Activated CD8-positive, alpha-beta T cell treated with anti-CD3 and anti-CD28 coated beads for 36 hours (primary cell): ENCODE measurements around the gene CLK2. TPM values are rescaled to one million over a fixed set of nuclear protein-coding genes. Genes with fewer than 3 reads are reported as not detected.
A peak's percentile ranks its signal among the peaks of the same experiment; 100 is the strongest.
"Not testable (repeated sequence)": the region's sequence is repeated elsewhere in the genome, so short reads cannot be mapped to it uniquely, and the experiment has no call there.

Experiments used
- ATAC-seq: fragments of 200-7000 bp; cut with Tn5 transposase; one replicate; pipeline ENCODE4 v1.10.0; 2021; ENCODE audit warnings: mild to moderate bottlenecking, moderate library complexity
- CTCF ChIA-PET: fragments of 350-600 bp; sonication (Branson Sonifier 250); formaldehyde crosslinking; loops from one replicate; lab custom pipeline; 2021; ENCODE audit warnings: antibody characterized with exemption; lab: Charles Lee
- POLR2A ChIA-PET: fragments of 350-600 bp; sonication (Branson Sonifier 250); formaldehyde crosslinking; loops from one replicate; lab custom pipeline; 2021; ENCODE audit warnings: antibody characterized with exemption; lab: Charles Lee
- DNase-seq: peaks from one replicate; pipeline ENCODE4 v3.0.0-alpha.2; 2020
- H3K27ac Mint-ChIP-seq: one replicate; pipeline ENCODE4 v1.8.0; 2021; ENCODE audit warnings: mild to moderate bottlenecking, mixed read lengths
- H3K27me3 Mint-ChIP-seq: one replicate; pipeline ENCODE4 v1.8.0; 2021; ENCODE audit warnings: mixed read lengths
- H3K36me3 Mint-ChIP-seq: one replicate; pipeline ENCODE4 v1.8.0; 2021; ENCODE audit warnings: low read depth, mixed read lengths
- H3K4me1 Mint-ChIP-seq: one replicate; pipeline ENCODE4 v1.8.0; 2021; ENCODE audit warnings: low read depth, mixed read lengths
- H3K4me3 Mint-ChIP-seq: one replicate; pipeline ENCODE4 v1.8.0; 2021; ENCODE audit warnings: mild to moderate bottlenecking, moderate library complexity, mixed read lengths
- H3K9me3 Mint-ChIP-seq: one replicate; pipeline ENCODE4 v1.8.0; 2021; ENCODE audit warnings: mixed read lengths
- CTCF ChIP-seq: fragments of 200-600 bp; IDR thresholded peaks from one replicate; pipeline ENCODE4 v1.8.0; 2022; ENCODE audit warnings: antibody characterized with exemption, mild to moderate bottlenecking
- intact Hi-C: fragments of 100-400 bp; cut with micrococcal nuclease; formaldehyde crosslinking; loops from one replicate; pipeline ENCODE4 v1.10.0; 2022
- total RNA-seq, 2 experiments: library from RNA; stranded (reverse); gene quantifications; one replicate each; pipeline ENCODE4 v1.2.3, GENCODE V29; 2021

Gene CLK2
- total RNA-seq, 2 experiments from 2014 or later, result 80.6 to 85.4 TPM

GRCh38 chr1:155242805-155243358 is 30.4 kb downstream of the CLK2 start:
- Mint-ChIP-seq H3K27ac (peak overlapping the region; percentile 95), H3K4me1 (peaks cover 41% of the 10 kb centered on the region), H3K36me3 (peaks cover 21% of the 10 kb centered on the region), H3K27me3 (peaks cover 2% of the 10 kb centered on the region), H3K9me3 (no peaks in the 10 kb centered on the region), H3K4me3 (peak overlapping the region; percentile 71)
- DNase-seq (no peak), ATAC-seq (no peak)
- ChIA-PET POLR2A (interaction anchor here (1.1 to 3.7 kb wide), 7 partner anchors 14 to 452 kb away, joined by 3 to 23 read pairs (median 5); partner anchors contain the start of genes KRTCAP2, MTX1 and THBS3), CTCF (interaction anchor here (1.0 to 2.6 kb wide), 6 partner anchors 13 to 67 kb away, joined by 3 to 18 read pairs (median 6); partner anchors contain the start of genes ENTREP3, MTX1 and THBS3)
- no peak for TF ChIP-seq CTCF
- intact Hi-C loops, result loop anchor here (5.0 kb wide), 1 partner anchor 36 kb away; the partner anchor contains the start of genes MTX1 and THBS3

GRCh38 chr1:155241841-155242264 is 31.5 kb downstream of the CLK2 start:
- H3K27me3 Mint-ChIP-seq, result peaks cover 2% of the 10 kb centered on the region
- no peak for TF ChIP-seq CTCF
- peak overlapping the region; percentile 81 for H3K4me3 Mint-ChIP-seq
- H3K9me3 Mint-ChIP-seq, result no peaks in the 10 kb centered on the region
- POLR2A ChIA-PET, result interaction anchor here (0.7 to 2.2 kb wide), 5 partner anchors 10 to 48 kb away, joined by 3 to 16 read pairs (median 4); no protein-coding TSS in a partner anchor
- H3K27ac Mint-ChIP-seq, result peak overlapping the region; percentile 82
- DNase-seq (no peak), ATAC-seq (no peak)
- CTCF ChIA-PET, result interaction anchor here (1.0 to 3.3 kb wide), 5 partner anchors 9 to 66 kb away, joined by 3 to 33 read pairs (median 8); partner anchors contain the start of gene ENTREP3
- H3K36me3 Mint-ChIP-seq, result peaks cover 19% of the 10 kb centered on the region
- intact Hi-C loops, result loop anchor here (5.0 kb wide), 1 partner anchor 35 kb away; the partner anchor contains the start of genes MTX1 and THBS3
- H3K4me1 Mint-ChIP-seq, result peaks cover 41% of the 10 kb centered on the region

GRCh38 chr1:155241069-155241679 is 32.1 kb downstream of the CLK2 start:
- H3K27me3 Mint-ChIP-seq, result peaks cover 2% of the 10 kb centered on the region
- H3K27ac Mint-ChIP-seq, result peak overlapping the region; percentile 82
- no peaks in the 10 kb centered on the region for H3K9me3 Mint-ChIP-seq
- ChIA-PET CTCF (interaction anchor here (1.2 to 3.3 kb wide), 5 partner anchors 10 to 65 kb away, joined by 3 to 33 read pairs (median 8); partner anchors contain the start of gene ENTREP3), POLR2A (interaction anchor here (0.6 to 2.2 kb wide), 7 partner anchors 10 to 113 kb away, joined by 3 to 16 read pairs (median 4); no protein-coding TSS in a partner anchor)
- TF ChIP-seq CTCF, result no peak
- H3K4me1 Mint-ChIP-seq, result peaks cover 38% of the 10 kb centered on the region
- H3K36me3 Mint-ChIP-seq, result peaks cover 18% of the 10 kb centered on the region
- peak; percentile 84 for DNase-seq
- intact Hi-C loops, result loop anchor here (5.0 kb wide), 1 partner anchor 34 kb away; the partner anchor contains the start of genes MTX1 and THBS3
- peak overlapping the region; percentile 81 for H3K4me3 Mint-ChIP-seq
- ATAC-seq, result peak; percentile 6

DNA sequence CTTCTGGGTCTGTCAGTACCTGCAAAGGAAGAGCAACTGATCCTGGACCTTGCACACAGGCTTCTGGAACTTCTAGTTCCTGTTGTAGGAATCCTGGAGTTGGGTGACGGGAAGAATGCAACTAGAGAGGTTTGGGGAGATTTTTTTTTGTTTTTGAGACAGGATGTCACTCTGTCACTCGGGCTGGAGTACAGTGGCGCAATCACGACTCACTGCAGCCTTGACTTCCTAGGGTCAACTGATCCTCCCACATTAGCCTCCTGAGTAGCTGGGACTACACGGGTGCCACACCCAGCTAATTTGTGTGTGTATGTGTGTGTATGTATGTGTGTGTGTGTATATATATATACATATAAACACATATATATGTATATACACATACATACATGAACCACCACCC is 36.9 kb downstream of the CLK2 start:
- Mint-ChIP-seq H3K9me3 (no peaks in the 10 kb centered on the region), H3K27me3 (no peaks in the 10 kb centered on the region), H3K4me3 (no peak overlapping the region), H3K36me3 (peaks cover 6% of the 10 kb centered on the region), H3K27ac (no peak overlapping the region), H3K4me1 (peaks cover 12% of the 10 kb centered on the region)
- DNase-seq (no peak), ATAC-seq (no peak)
- POLR2A ChIA-PET, result interaction anchor here (0.6 to 0.8 kb wide), 2 partner anchors 21 to 42 kb away, joined by 3 read pairs; no protein-coding TSS in a partner anchor
- CTCF ChIA-PET, result no interaction called here
- intact Hi-C loops, result no loop called here
- TF ChIP-seq CTCF, result no peak

GRCh38 chr1:155235375-155235774 is 37.9 kb downstream of the CLK2 start:
- intact Hi-C loops, H3K27me3 Mint-ChIP-seq, H3K4me1 Mint-ChIP-seq, POLR2A ChIA-PET, H3K4me3 Mint-ChIP-seq, H3K36me3 Mint-ChIP-seq, H3K27ac Mint-ChIP-seq, DNase-seq, ATAC-seq, CTCF ChIA-PET, H3K9me3 Mint-ChIP-seq: not testable (repeated sequence)

DNA sequence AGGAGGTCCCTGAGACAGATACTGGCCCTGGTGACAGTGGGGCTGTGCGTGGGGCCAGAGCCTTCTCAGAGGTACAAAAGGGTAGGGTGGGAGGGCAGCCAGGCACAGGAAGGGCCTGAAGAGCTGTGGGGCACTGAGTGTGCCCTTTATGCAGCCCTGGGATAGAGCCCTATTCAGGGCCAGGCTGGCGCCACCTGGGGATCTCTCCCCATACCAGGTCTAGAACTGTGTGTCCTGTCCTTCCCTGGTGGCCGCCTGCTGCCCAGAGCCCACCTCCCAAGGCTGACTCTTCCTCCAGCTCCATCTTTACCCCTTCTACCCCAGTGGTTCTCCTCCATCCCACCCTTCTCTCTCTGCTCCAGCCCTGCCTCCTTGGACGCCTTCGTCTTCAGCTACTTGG is 39.8 kb downstream of the CLK2 start:
- DNase-seq, H3K4me1 Mint-ChIP-seq, H3K27ac Mint-ChIP-seq, H3K27me3 Mint-ChIP-seq, CTCF ChIA-PET, ATAC-seq, H3K4me3 Mint-ChIP-seq, H3K36me3 Mint-ChIP-seq, POLR2A ChIA-PET, intact Hi-C loops, H3K9me3 Mint-ChIP-seq: not testable (repeated sequence)

DNA sequence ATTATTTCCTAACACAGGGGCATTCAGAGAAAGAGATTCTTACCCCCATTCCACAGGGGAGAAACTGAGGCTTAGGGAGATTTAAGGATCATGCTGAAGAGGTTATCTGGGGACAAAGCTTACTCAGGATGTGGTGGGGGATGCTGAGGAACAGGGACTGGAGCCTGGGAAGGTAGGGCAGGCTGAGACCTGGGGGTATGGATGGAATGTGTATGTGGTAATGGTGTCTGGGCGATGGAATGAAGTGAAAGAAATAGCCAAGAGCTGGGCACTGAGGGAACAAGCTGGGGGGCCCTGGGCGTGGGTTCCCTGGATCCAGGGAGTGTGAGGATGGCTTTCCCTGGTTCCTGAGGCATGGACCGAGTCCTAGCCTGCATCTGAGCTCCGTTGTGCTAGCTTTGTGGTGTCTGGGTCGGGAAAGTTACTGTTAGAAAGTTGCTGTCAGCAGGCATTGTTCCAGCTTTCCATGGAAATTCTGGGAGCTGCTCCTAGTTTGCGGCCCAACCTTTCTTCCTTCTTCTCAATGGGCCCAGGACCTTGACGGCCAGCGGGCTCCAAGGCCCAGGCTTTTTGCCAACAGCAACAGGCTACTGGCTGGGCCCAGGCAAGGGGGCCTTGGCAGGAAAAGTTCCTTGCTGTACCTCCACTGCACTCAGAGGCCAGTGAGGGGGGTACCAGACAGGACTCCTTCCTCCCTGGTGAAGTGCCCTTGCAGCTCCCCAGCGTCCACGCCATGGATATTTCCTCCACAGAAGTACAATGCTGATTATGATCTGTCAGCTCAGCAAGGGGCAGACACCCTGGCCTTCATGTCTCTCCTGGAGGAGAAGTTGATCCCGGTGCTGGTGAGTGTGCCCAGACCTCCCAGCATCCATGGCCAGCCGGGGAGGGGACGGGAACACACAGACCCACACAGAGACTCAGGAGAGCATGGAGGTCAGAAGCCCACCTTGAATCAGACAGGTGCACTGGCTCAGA is 41.0 kb downstream of the CLK2 start:
- POLR2A ChIA-PET, result interaction anchor here (1.0 to 1.5 kb wide), 3 partner anchors 9 to 38 kb away, joined by 3 to 4 read pairs (median 3); no protein-coding TSS in a partner anchor
- H3K27me3 Mint-ChIP-seq, H3K27ac Mint-ChIP-seq, ATAC-seq, CTCF ChIA-PET, H3K4me3 Mint-ChIP-seq, H3K36me3 Mint-ChIP-seq, DNase-seq, intact Hi-C loops, H3K9me3 Mint-ChIP-seq: not testable (repeated sequence)
- H3K4me1 Mint-ChIP-seq, result peaks cover 13% of the 10 kb centered on the region
